H1 (cell line): ENCODE results near the gene IL13RA1. TPM values are rescaled to one million over a fixed set of nuclear protein-coding genes. Genes with fewer than 3 reads are reported as not detected.

ENCODE experiments used
- CTCF ChIA-PET: fragments of 300-600 bp; sonication (Branson Sonifier 250); formaldehyde crosslinking; loops from one replicate; lab custom pipeline; 2021; ENCODE audit not compliant: partially characterized antibody; lab: Charles Lee
- POLR2A ChIA-PET: fragments of 300-600 bp; sonication (Branson Sonifier 250); formaldehyde crosslinking; loops from one replicate; lab custom pipeline; 2021; ENCODE audit warnings: inconsistent platforms; ENCODE audit not compliant: partially characterized antibody; lab: Charles Lee
- DNase-seq, 2 experiments: peaks; one replicate each; pipeline versions ENCODE4 v3.0.0 to v3.0.0-alpha.2; 2010 to 2022; ENCODE audit warnings: low spot score in 2 of 2, low read depth in 1 of 2, mixed read lengths in 1 of 2
- FAIRE-seq: peaks from 2 replicates; lab custom pipeline; 2011; peaks lifted over from hg19 to GRCh38; lab: Jason Lieb, UNC
- H2AFZ ChIP-seq: 2 replicates; pipeline ENCODE4 v1.8.1; 2012; ENCODE audit warnings: low read length, inconsistent platforms
- H2AK5ac ChIP-seq: 2 replicates; pipeline ENCODE4 v1.6.1; 2013; ENCODE audit warnings: low read depth, low read length
- H2BK120ac ChIP-seq: replicated peaks from 2 replicates; pipeline ENCODE3; 2013; ENCODE audit warnings: low read depth, low read length, inconsistent platforms
- H2BK12ac ChIP-seq: 2 replicates; pipeline ENCODE4 v1.6.1; 2013; ENCODE audit warnings: low read depth, low read length
- H2BK15ac ChIP-seq: 2 replicates; pipeline ENCODE4 v1.6.1; 2013; ENCODE audit warnings: low read length
- H2BK20ac ChIP-seq: 2 replicates; pipeline ENCODE4 v1.6.1; 2013; ENCODE audit warnings: low read length
- H2BK5ac ChIP-seq: 2 replicates; pipeline ENCODE4 v1.6.1; 2013; ENCODE audit warnings: low read depth, low read length
- H3K14ac ChIP-seq: 2 replicates; pipeline ENCODE4 v1.6.1; 2013; ENCODE audit warnings: inconsistent platforms; ENCODE audit not compliant: insufficient read length
- H3K18ac ChIP-seq: 2 replicates; pipeline ENCODE4 v1.6.1; 2013; ENCODE audit warnings: low read length; ENCODE audit errors: extremely low read depth
- H3K23ac ChIP-seq: 2 replicates; pipeline ENCODE4 v1.6.1; 2013; ENCODE audit warnings: inconsistent platforms; ENCODE audit not compliant: insufficient read length
- H3K23me2 ChIP-seq: 2 replicates; pipeline ENCODE4 v1.6.1; 2013; ENCODE audit warnings: low read depth, low read length
- H3K27ac ChIP-seq: 2 replicates; pipeline ENCODE4 v1.6.1; 2011; ENCODE audit warnings: low read depth, low read length, inconsistent platforms
- H3K27me3 ChIP-seq, 4 experiments: replicated peaks in 1 of 4; 1 replicate in 1 of 4; 2 replicates in 3 of 4; pipeline versions ENCODE4 v1.6.1 to v1.8.1; 2011 to 2013; ENCODE audit warnings: low read length in 3 of 4, mild to moderate bottlenecking in 3 of 4, inconsistent platforms in 2 of 4, mixed read lengths in 2 of 4, moderate library complexity in 1 of 4; ENCODE audit not compliant: control insufficient read depth in 3 of 4, insufficient read depth in 3 of 4; ENCODE audit errors: extremely low read depth in 1 of 4
- H3K36me3 ChIP-seq, 4 experiments: 2 replicates each; pipeline versions ENCODE4 v1.6.1 to v1.8.1; 2011 to 2013; ENCODE audit warnings: mild to moderate bottlenecking in 4 of 4, low read length in 3 of 4, moderate library complexity in 2 of 4, control low read depth in 1 of 4, inconsistent platforms in 1 of 4; ENCODE audit not compliant: insufficient read depth in 4 of 4, control insufficient read depth in 2 of 4
- H3K4ac ChIP-seq: replicated peaks from 2 replicates; pipeline ENCODE3; 2013; ENCODE audit warnings: low read length, low read depth, mixed read lengths, inconsistent platforms; ENCODE audit not compliant: insufficient read length
- H3K4me1 ChIP-seq, 4 experiments: replicated peaks in 1 of 4; 1 replicate in 1 of 4; 2 replicates in 3 of 4; pipeline versions ENCODE4 v1.6.1 to v1.8.1; 2011 to 2013; ENCODE audit warnings: low read length in 3 of 4, inconsistent platforms in 2 of 4, mixed read lengths in 1 of 4; ENCODE audit not compliant: insufficient read depth in 4 of 4, control insufficient read depth in 3 of 4
- H3K4me2 ChIP-seq, 2 experiments: 2 replicates each; pipeline versions ENCODE4 v1.6.1 to v1.8.1; 2011 to 2013; ENCODE audit warnings: low read depth in 2 of 2, low read length in 2 of 2, control low read depth in 1 of 2, inconsistent platforms in 1 of 2, mild to moderate bottlenecking in 1 of 2; ENCODE audit not compliant: insufficient read depth in 1 of 2
- H3K4me3 ChIP-seq, 4 experiments: fragments of 200-600, 300-600 bp in 1 of 4; sonication (generic), shearing (Covaris generic), sonication (Bioruptor Twin) in 1 of 4; 2 replicates each; pipeline versions ENCODE4 v1.5.1 to v1.8.1; 2011 to 2016; ENCODE audit warnings: low read length in 4 of 4, low read depth in 3 of 4, control low read depth in 2 of 4, inconsistent platforms in 2 of 4, mild to moderate bottlenecking in 2 of 4, mixed read lengths in 1 of 4, moderate library complexity in 1 of 4; ENCODE audit not compliant: insufficient read depth in 2 of 4; ENCODE audit errors: extremely low read depth in 1 of 4
- H3K56ac ChIP-seq: replicated peaks from 2 replicates; pipeline ENCODE3; 2013; ENCODE audit warnings: low read depth, mild to moderate bottlenecking, mixed read lengths, low read length, inconsistent platforms; ENCODE audit not compliant: insufficient read length
- H3K79me1 ChIP-seq: 2 replicates; pipeline ENCODE4 v1.6.1; 2013; ENCODE audit warnings: low read depth, low read length, control low read depth
- H3K79me2 ChIP-seq, 2 experiments: 2 replicates each; pipeline versions ENCODE4 v1.6.1 to v1.8.1; 2012 to 2013; ENCODE audit warnings: low read length in 2 of 2, mild to moderate bottlenecking in 2 of 2, inconsistent platforms in 1 of 2; ENCODE audit not compliant: insufficient read depth in 2 of 2, control insufficient read depth in 1 of 2
- H3K9ac ChIP-seq, 4 experiments: replicated peaks in 1 of 4; 1 replicate in 1 of 4; 2 replicates in 3 of 4; pipeline versions ENCODE4 v1.6.1 to v1.8.1; 2011 to 2013; ENCODE audit warnings: low read depth in 3 of 4, low read length in 3 of 4, control low read depth in 2 of 4, mild to moderate bottlenecking in 2 of 4, moderate library complexity in 2 of 4, inconsistent platforms in 1 of 4; ENCODE audit errors: extremely low read depth in 1 of 4
- H3K9me3 ChIP-seq, 2 experiments: 2 replicates each; pipeline versions ENCODE4 v1.6.1 to v1.8.1; 2012 to 2013; ENCODE audit warnings: mild to moderate bottlenecking in 2 of 2, moderate library complexity in 2 of 2, control low read depth in 1 of 2, inconsistent platforms in 1 of 2, low read depth in 1 of 2, low read length in 1 of 2, mixed read lengths in 1 of 2; ENCODE audit not compliant: insufficient read depth in 2 of 2
- H4K20me1 ChIP-seq, 2 experiments: replicated peaks in 1 of 2; 2 replicates each; pipeline versions ENCODE3 to v1.8.1; 2011 to 2013; ENCODE audit warnings: inconsistent platforms in 2 of 2, low read length in 2 of 2, mild to moderate bottlenecking in 1 of 2; ENCODE audit not compliant: insufficient read depth in 2 of 2, control insufficient read depth in 1 of 2
- H4K5ac ChIP-seq: 2 replicates; pipeline ENCODE4 v1.6.1; 2013; ENCODE audit warnings: low read length, low read depth, mixed read lengths, inconsistent platforms; ENCODE audit not compliant: insufficient read length
- H4K8ac ChIP-seq: 2 replicates; pipeline ENCODE4 v1.8.0; 2013; ENCODE audit warnings: mild to moderate bottlenecking, moderate library complexity, low read length, inconsistent platforms; ENCODE audit not compliant: insufficient read depth; ENCODE audit errors: extremely low read depth
- H4K91ac ChIP-seq: replicated peaks from 2 replicates; pipeline ENCODE3; 2013; ENCODE audit warnings: low read length, mixed read lengths, inconsistent platforms; ENCODE audit not compliant: insufficient read length
- ATF3 ChIP-seq: IDR thresholded peaks from 2 replicates; pipeline ENCODE4 v1.6.1; 2011; ENCODE audit warnings: low read depth, mild to moderate bottlenecking, low read length; ENCODE audit not compliant: insufficient read depth
- CHD2 ChIP-seq: IDR thresholded peaks from 2 replicates; pipeline ENCODE4 v1.6.1; 2012; ENCODE audit warnings: low read length, improper control_type of control experiment
- KDM1A ChIP-seq: fragments of 200-600, 300-600 bp; sonication (generic); IDR thresholded peaks from 2 replicates; pipeline ENCODE4 v1.7.1; 2016; ENCODE audit warnings: mild to moderate bottlenecking, low read length, borderline replicate concordance
- SIN3A ChIP-seq, 2 experiments: IDR thresholded peaks in 1 of 2; conservative IDR thresholded peaks in 1 of 2; 2 replicates each; pipeline ENCODE4 v1.6.1; 2011 to 2012; ENCODE audit warnings: low read length in 2 of 2, improper control_type of control experiment in 1 of 2, low read depth in 1 of 2, mild to moderate bottlenecking in 1 of 2
- WGBS, 2 experiments: shearing (Covaris generic) in 1 of 2; methylation state at CpG; one replicate each; pipeline versions ENCODE4 v1.1.6 to v1.1.7; 2013 to 2015; ENCODE audit warnings: low lambda C conversion rate in 2 of 2, mixed read lengths in 2 of 2, inconsistent platforms in 1 of 2, low coverage in 1 of 2, missing lambda C conversion rate in 1 of 2; ENCODE audit not compliant: insufficient replicate concordance in 2 of 2, insufficient coverage in 1 of 2, insufficient read length in 1 of 2; ENCODE audit errors: extremely low coverage in 1 of 2, missing lambda C conversion rate in 1 of 2; 5-methylcytosine and 5-hydroxymethylcytosine counted together
- polyA plus RNA-seq, 7 experiments: library from polyadenylated mRNA; depleted of rRNA in 3 of 7; stranded (reverse) in 5 of 7; unstranded in 2 of 7; fragments of >200 nt in 5 of 7; fragments of 200-250 nt in 2 of 7; gene quantifications; 1 replicate in 5 of 7; 2 replicates in 1 of 7; 4 replicates in 1 of 7; pipeline versions ENCODE4 v1.2.1 to v1.2.3, GENCODE V29; 2011 to 2013; ENCODE audit warnings: missing spikeins in 2 of 7, mixed read lengths in 2 of 7
- total RNA-seq: library from RNA; stranded (reverse); fragmentation: NEBNext Ultra II Directional; extraction: Animal tissue kit (Norgen Biotek cat#: 25700); gene quantifications from 2 replicates; pipeline ENCODE4 v1.2.1, GENCODE V29; 2021
- TF ChIP-seq, protein P1 (sequence below): IDR thresholded peaks from 2 replicates; pipeline ENCODE4 v1.6.1; 2012; ENCODE audit warnings: low read length, inconsistent platforms

Gene IL13RA1
- total and polyA plus RNA-seq, 2 of the 8 experiments (the other 6 are each of a cell fraction or from before 2014, with no cell fraction given), result 3.3 to 9.4 TPM

DNA sequence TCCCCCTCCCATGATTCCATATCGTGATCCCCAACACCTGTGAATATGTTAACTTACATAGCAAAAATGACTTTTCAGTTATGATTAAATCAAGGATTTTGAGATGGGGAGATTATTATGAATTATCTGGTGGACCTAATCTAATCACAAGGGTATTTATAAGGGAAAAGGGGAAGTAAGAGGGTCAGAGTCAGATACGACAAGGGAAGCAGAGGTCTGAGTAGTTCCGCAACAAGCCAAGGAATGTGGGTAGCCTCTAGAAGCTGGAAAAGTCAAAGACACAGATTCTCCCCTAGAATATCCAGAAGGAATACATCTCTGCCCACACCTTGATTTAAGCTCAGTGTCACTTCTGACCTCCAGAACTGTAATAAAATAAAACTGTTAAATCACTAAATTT lies 1.0 kb upstream of the IL13RA1 start:
- no peak overlapping the region for H3K18ac ChIP-seq
- peak overlapping the region in 1 of 2 experiments; percentile 33; a peak in 2 of 4 replicates for H3K4me2 ChIP-seq
- no peak overlapping the region for H3K4me3 ChIP-seq
- no peaks in the 10 kb centered on the region for H4K20me1 ChIP-seq
- DNase-seq, result no peak
- CTCF ChIA-PET, result no interaction called here
- no peak overlapping the region for H3K56ac ChIP-seq
- no peak overlapping the region for H2BK5ac ChIP-seq
- H3K14ac ChIP-seq, result no peak overlapping the region
- no peak overlapping the region for H4K8ac ChIP-seq
- H3K4me1 ChIP-seq, result peaks cover 2 to 9% (median 3%) of the 10 kb centered on the region in 4 experiments; a peak in 4 of 7 replicates
- H3K9ac ChIP-seq, result no peak overlapping the region
- no peak overlapping the region for H2BK15ac ChIP-seq
- H3K79me1 ChIP-seq, result no peaks in the 10 kb centered on the region
- no peak for FAIRE-seq
- peaks cover 0 to 16% (median 8%) of the 10 kb centered on the region in 4 experiments; a peak in 5 of 7 replicates for H3K27me3 ChIP-seq
- H4K5ac ChIP-seq, result no peak overlapping the region
- H2AFZ ChIP-seq, result no peak overlapping the region
- H2AK5ac ChIP-seq, result no peak overlapping the region
- H2BK12ac ChIP-seq, result no peak overlapping the region
- no peak overlapping the region for H3K4ac ChIP-seq
- H3K23ac ChIP-seq, result no peak overlapping the region
- TF ChIP-seq, protein P1, sequence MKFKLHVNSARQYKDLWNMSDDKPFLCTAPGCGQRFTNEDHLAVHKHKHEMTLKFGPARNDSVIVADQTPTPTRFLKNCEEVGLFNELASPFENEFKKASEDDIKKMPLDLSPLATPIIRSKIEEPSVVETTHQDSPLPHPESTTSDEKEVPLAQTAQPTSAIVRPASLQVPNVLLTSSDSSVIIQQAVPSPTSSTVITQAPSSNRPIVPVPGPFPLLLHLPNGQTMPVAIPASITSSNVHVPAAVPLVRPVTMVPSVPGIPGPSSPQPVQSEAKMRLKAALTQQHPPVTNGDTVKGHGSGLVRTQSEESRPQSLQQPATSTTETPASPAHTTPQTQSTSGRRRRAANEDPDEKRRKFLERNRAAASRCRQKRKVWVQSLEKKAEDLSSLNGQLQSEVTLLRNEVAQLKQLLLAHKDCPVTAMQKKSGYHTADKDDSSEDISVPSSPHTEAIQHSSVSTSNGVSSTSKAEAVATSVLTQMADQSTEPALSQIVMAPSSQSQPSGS, result no peak
- TF ChIP-seq ATF3 (no peak), KDM1A (no peak), SIN3A (conservative IDR thresholded peaks at IDR 0.05 in 1 of 2, IDR thresholded peaks at IDR 0.05 in 1 of 2; ENCODE audit: low read depth in 1 of 2, low read length in 2 of 2) (no peak), CHD2 (no peak)
- H3K27ac ChIP-seq, result no peak overlapping the region
- H2BK120ac ChIP-seq, result no peak overlapping the region
- H3K79me2 ChIP-seq, result no peaks in the 10 kb centered on the region
- POLR2A ChIA-PET, result no interaction called here
- 92% methylated on average over 3 of the region's 3 CpGs; no CpG with 5 or more reads in 1 of the 2 experiments for WGBS, 2 experiments
- H3K36me3 ChIP-seq, result no peaks in the 10 kb centered on the region
- no peaks in the 10 kb centered on the region for H3K9me3 ChIP-seq
- no peak overlapping the region for H4K91ac ChIP-seq
- H2BK20ac ChIP-seq, result no peak overlapping the region
- H3K23me2 ChIP-seq, result peaks cover 4% of the 10 kb centered on the region; the same call in 1 of the 2 replicates
